ENCODE data around the gene SCARB1. TPM values are rescaled to one million over a fixed set of nuclear protein-coding genes. Genes with fewer than 3 reads are reported as not detected.
A peak's percentile ranks its signal among the peaks of the same experiment; 100 is the strongest.
"Not testable (repeated sequence)": the region's sequence is repeated elsewhere in the genome, so short reads cannot be mapped to it uniquely, and the experiment has no call there.

SCARB1 gene
- total RNA-seq, 6 experiments from 2014 or later = 128 to 359 (median 214) TPM

DNA sequence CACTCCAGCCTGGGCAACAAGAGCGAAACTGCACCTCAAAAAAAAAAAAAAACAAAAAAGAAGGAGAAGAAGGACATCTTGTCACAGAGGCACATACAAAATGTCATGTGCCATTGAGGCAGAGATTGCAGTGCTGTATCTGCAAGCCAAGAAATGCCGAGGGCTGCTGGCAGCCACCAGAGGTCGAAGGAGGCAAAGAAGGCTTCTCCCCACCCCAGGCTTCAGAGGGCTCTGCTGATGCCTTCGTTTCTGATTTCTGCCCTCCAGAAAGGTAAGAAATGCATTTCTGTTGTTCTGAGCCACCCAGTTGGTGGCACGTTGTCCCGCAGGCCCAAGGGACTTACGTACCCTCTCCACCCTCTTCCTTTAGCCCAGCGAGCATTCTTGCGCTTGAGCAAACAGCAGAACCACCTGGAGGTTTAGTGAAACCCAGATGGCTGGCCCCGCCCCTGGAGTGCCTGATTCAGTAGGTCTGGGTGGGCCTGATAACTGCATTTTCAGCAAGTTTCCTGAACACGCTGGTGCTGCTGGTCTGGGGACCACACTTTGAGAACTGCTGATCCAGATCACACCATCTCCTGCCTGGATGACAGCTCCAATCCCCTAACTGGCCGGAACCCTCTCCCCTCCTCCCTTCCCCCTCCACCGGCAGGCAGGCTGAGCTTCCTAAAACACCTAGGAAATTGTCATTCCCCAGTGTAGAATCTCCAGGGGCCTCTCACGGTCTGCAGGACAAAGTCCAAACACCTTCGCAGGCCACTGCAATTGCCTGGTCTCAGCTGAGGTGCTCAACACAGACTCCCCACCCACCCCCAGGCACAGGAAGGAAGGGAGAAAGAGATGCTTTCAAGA is 21.1 kb upstream of the SCARB1 start:
- ATAC-seq (peak; percentile 11 to 66 (median 54)), DNase-seq (peak in 1 of 3 donors; percentile 40)
- Histone ChIP-seq H3K27ac (no peak overlapping the region), H3K9me3 (no peaks in the 10 kb centered on the region), H3K27me3 (no peaks in the 10 kb centered on the region), H3K4me1 (peaks cover 0 to 24% (median 3%) of the 10 kb centered on the region in 4 donors), H3K4me3 (no peak overlapping the region), H3K36me3 (no peaks in the 10 kb centered on the region)
- intact Hi-C loops (cut with DNase I) = loop anchor here in 1 of 2 donors (10.0 kb wide), 1 partner anchor 80 kb away; no protein-coding TSS in a partner anchor
- no peak for TF ChIP-seq POLR2A (IDR thresholded peaks at IDR 0.05)
- TF ChIP-seq, protein P1, sequence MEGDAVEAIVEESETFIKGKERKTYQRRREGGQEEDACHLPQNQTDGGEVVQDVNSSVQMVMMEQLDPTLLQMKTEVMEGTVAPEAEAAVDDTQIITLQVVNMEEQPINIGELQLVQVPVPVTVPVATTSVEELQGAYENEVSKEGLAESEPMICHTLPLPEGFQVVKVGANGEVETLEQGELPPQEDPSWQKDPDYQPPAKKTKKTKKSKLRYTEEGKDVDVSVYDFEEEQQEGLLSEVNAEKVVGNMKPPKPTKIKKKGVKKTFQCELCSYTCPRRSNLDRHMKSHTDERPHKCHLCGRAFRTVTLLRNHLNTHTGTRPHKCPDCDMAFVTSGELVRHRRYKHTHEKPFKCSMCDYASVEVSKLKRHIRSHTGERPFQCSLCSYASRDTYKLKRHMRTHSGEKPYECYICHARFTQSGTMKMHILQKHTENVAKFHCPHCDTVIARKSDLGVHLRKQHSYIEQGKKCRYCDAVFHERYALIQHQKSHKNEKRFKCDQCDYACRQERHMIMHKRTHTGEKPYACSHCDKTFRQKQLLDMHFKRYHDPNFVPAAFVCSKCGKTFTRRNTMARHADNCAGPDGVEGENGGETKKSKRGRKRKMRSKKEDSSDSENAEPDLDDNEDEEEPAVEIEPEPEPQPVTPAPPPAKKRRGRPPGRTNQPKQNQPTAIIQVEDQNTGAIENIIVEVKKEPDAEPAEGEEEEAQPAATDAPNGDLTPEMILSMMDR (IDR thresholded peaks at IDR 0.05) = no peak
- WGBS (ENCODE audit: insufficient coverage, low coverage, low lambda C conversion rate, missing lambda C conversion rate) = 55% methylated on average over 2 of the region's 15 CpGs

GRCh38 chr12:124883263-124884130 is 19.8 kb upstream of the SCARB1 start:
- Histone ChIP-seq H3K4me1 (peaks cover 0 to 21% (median 2%) of the 10 kb centered on the region in 4 donors), H3K36me3 (no peaks in the 10 kb centered on the region), H3K27ac (no peak overlapping the region), H3K27me3 (no peaks in the 10 kb centered on the region), H3K4me3 (no peak overlapping the region), H3K9me3 (no peaks in the 10 kb centered on the region)
- 92% methylated on average over 10 of the region's 10 CpGs for WGBS (ENCODE audit: insufficient coverage, low coverage, low lambda C conversion rate, missing lambda C conversion rate)
- peak in 1 of 3 donors; percentile 10 for DNase-seq
- no peak for ATAC-seq
- intact Hi-C loops (cut with DNase I) = loop anchor here in 1 of 2 donors (10.0 kb wide), 1 partner anchor 79 kb away; no protein-coding TSS in a partner anchor
- TF ChIP-seq, protein P1 (IDR thresholded peaks at IDR 0.05) = no peak
- TF ChIP-seq POLR2A (IDR thresholded peaks at IDR 0.05) = no peak

- Histone ChIP-seq H3K36me3 (no peaks in the 10 kb centered on the region), H3K4me3 (no peak overlapping the region), H3K4me1 (peaks cover 0 to 17% (median 4%) of the 10 kb centered on the region in 4 donors), H3K9me3 (no peaks in the 10 kb centered on the region), H3K27me3 (no peaks in the 10 kb centered on the region), H3K27ac (no peak overlapping the region)
- 55% methylated on average over 7 of the region's 10 CpGs for WGBS (ENCODE audit: insufficient coverage, low coverage, low lambda C conversion rate, missing lambda C conversion rate)
- peak in 3 of 4 donors; percentile 17 to 28 (median 19) for ATAC-seq
- intact Hi-C loops (cut with DNase I) = loop anchor here in 1 of 2 donors (10.0 kb wide), 1 partner anchor 76 kb away; no protein-coding TSS in a partner anchor
- TF ChIP-seq POLR2A (IDR thresholded peaks at IDR 0.05) = no peak
- TF ChIP-seq, protein P1 (IDR thresholded peaks at IDR 0.05) = no peak
- DNase-seq = no peak
These were observed 17.5 kb upstream of the SCARB1 start for GRCh38 chr12:124881123-124881522.

GRCh38 chr12:124880335-124880734 is 16.7 kb upstream of the SCARB1 start:
- DNase-seq, H3K4me3 ChIP-seq, H3K27ac ChIP-seq, H3K36me3 ChIP-seq, ATAC-seq, H3K9me3 ChIP-seq, H3K27me3 ChIP-seq: not testable (repeated sequence)
- intact Hi-C loops (cut with DNase I) = loop anchor here in 1 of 2 donors (10.0 kb wide), 1 partner anchor 76 kb away; no protein-coding TSS in a partner anchor
- H3K4me1 ChIP-seq = peaks cover 0 to 21% (median 6%) of the 10 kb centered on the region in 4 donors
- WGBS (ENCODE audit: insufficient coverage, low coverage, low lambda C conversion rate, missing lambda C conversion rate) = 74% methylated on average over 3 of the region's 11 CpGs

All from right lobe of liver (tissue), 6 donors.